Motor neuron (in vitro differentiated cells): ENCODE measurements around the gene SAMD14. TPM values are rescaled to one million over a fixed set of nuclear protein-coding genes. Genes with fewer than 3 reads are reported as not detected.

Experiments used
- ATAC-seq, 8 experiments: fragments of 200-7000 bp; cut with Tn5 transposase; replicated peaks in 6 of 8; 2 replicates each; pipeline ENCODE4 v1.8.0; 2021; ENCODE audit warnings: mild to moderate bottlenecking in 8 of 8, moderate library complexity in 8 of 8
- H3K27ac ChIP-seq, 2 donors: fragments of 250-450 bp; sonication (Bioruptor Pico); 2 replicates each; pipeline ENCODE4 v1.9.0; 2021; ENCODE audit warnings: antibody characterized with exemption in 2 of 2, mild to moderate bottlenecking in 2 of 2, moderate library complexity in 1 of 2
- H3K4me1 ChIP-seq, 2 donors: fragments of 250-450 bp; sonication (Bioruptor Pico); replicated peaks in 1 of 2; 2 replicates each; pipeline ENCODE4 v1.6.1; 2021; ENCODE audit warnings: antibody characterized with exemption in 2 of 2, mild to moderate bottlenecking in 2 of 2, moderate library complexity in 1 of 2
- H3K4me3 ChIP-seq, 5 donors: fragments of 250-450 bp; sonication (Bioruptor Pico); 2 replicates each; pipeline ENCODE4 v1.9.0; 2021; ENCODE audit warnings: antibody characterized with exemption in 5 of 5, mild to moderate bottlenecking in 5 of 5, moderate library complexity in 4 of 5
- WGBS, 10 experiments: fragments of 450-650 bp; shearing (Covaris generic); methylation state at CpG; one replicate each; pipeline ENCODE4 v1.0.0; 2022; 5-methylcytosine and 5-hydroxymethylcytosine counted together
- in situ Hi-C, 9 experiments: fragments of 400-800 bp; cut with MboI; loops; one replicate each; pipeline ENCODE4 v1.15.0; 2021; ENCODE audit warnings: low sequenced_read_pairs in 9 of 9, low pct_unique_long_range_greater_than_20kb in 2 of 9; ENCODE audit not compliant: unreplicated experiment in 9 of 9
- total RNA-seq, 8 experiments: library from RNA; unstranded; fragments of 300-600 nt; gene quantifications; 2 replicates each; pipeline versions ENCODE4 v1.2.3 to v1.2.4, GENCODE V29; 2022

SAMD14 gene
- total RNA-seq, 8 experiments from 2014 or later: 2.1 to 19.4 (median 10.8) TPM

- WGBS, 10 experiments: 60 to 100% (median 84%) methylated on average over 1 to 5 of the region's 7 CpGs; no CpG with 5 or more reads in 4 of the 10 experiments
- Histone ChIP-seq H3K4me1 (peaks cover 16 to 20% of the 10 kb centered on the region in 2 donors), H3K4me3 (no peak overlapping the region), H3K27ac (no peak overlapping the region)
- in situ Hi-C loops: no loop called here
- ATAC-seq: no peak
These were observed 20.8 kb downstream of the SAMD14 start for GRCh38 chr17:50109207-50109606.

- H3K27ac ChIP-seq: no peak overlapping the region
- H3K4me3 ChIP-seq: no peak overlapping the region
- 100% methylated on average over 1 to 2 of the region's 9 CpGs; no CpG with 5 or more reads in 7 of the 10 experiments for WGBS, 10 experiments
- peaks cover 16 to 20% of the 10 kb centered on the region in 2 donors for H3K4me1 ChIP-seq
- ATAC-seq: no peak
- in situ Hi-C loops: no loop called here
These were observed 21.4 kb downstream of the SAMD14 start for GRCh38 chr17:50108556-50108955.

- in situ Hi-C loops: no loop called here
- peaks cover 16 to 20% of the 10 kb centered on the region in 2 donors for H3K4me1 ChIP-seq
- peak in 4 of 8 experiments; percentile 32 to 79 (median 66) for ATAC-seq
- H3K27ac ChIP-seq: no peak overlapping the region
- WGBS, 10 experiments: 39 to 100% (median 74%) methylated on average over 1 to 4 of the region's 10 CpGs; no CpG with 5 or more reads in 5 of the 10 experiments
- H3K4me3 ChIP-seq: no peak overlapping the region
These were observed 22.1 kb downstream of the SAMD14 start for GRCh38 chr17:50107790-50108414.

- no peak overlapping the region for H3K4me3 ChIP-seq
- no peak overlapping the region for H3K27ac ChIP-seq
- H3K4me1 ChIP-seq: peaks cover 15 to 21% of the 10 kb centered on the region in 2 donors
- 0 to 83% (median 75%) methylated on average over 1 to 6 of the region's 13 CpGs; no CpG with 5 or more reads in 3 of the 10 experiments for WGBS, 10 experiments
- in situ Hi-C loops: no loop called here
- no peak for ATAC-seq
These were observed 23.4 kb downstream of the SAMD14 start for GRCh38 chr17:50106393-50107131.

- no peak for ATAC-seq
These were observed 24.1 kb downstream of the SAMD14 start for GRCh38 chr17:50105811-50106210.

DNA sequence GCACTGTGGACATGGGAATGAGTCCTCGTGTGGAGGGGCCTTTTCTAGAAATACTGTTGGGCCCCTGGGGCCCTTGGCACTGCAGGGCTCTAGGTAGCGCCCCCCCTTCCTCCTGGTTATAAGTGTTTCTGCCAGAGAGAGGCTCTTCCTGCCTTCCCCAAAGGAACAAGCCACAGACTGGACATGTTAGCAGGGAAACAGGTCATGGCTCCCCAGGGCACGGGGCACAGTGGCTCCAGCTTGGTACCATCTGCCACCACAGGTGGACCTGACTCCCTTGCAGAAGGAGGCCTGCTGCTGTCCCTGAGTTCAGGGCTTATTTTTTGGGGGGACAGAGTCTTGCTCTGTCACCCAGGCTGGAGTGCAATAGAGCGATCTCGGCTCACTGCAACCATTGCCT is 26.0 kb downstream of the SAMD14 start:
- no peak overlapping the region for H3K4me3 ChIP-seq
- ATAC-seq: no peak
- WGBS, 10 experiments: 20 to 79% (median 68%) methylated on average over 1 to 2 of the region's 5 CpGs; no CpG with 5 or more reads in 6 of the 10 experiments
- H3K4me1 ChIP-seq: peaks cover 20 to 27% of the 10 kb centered on the region in 2 donors
- in situ Hi-C loops: no loop called here
- H3K27ac ChIP-seq: no peak overlapping the region

More at GRCh38 chr17:50105811-50106210, 24.1 kb downstream of the SAMD14 start:
- in situ Hi-C loops: no loop called here
- Histone ChIP-seq H3K27ac (no peak overlapping the region), H3K4me3 (no peak overlapping the region), H3K4me1 (peaks cover 15 to 24% of the 10 kb centered on the region in 2 donors)
- 85 to 98% (median 92%) methylated on average over 3 to 9 of the region's 21 CpGs; no CpG with 5 or more reads in 6 of the 10 experiments for WGBS, 10 experiments

GRCh38 chr17:50103252-50103651 is 26.7 kb downstream of the SAMD14 start:
- Histone ChIP-seq H3K4me1 (peaks cover 20 to 27% of the 10 kb centered on the region in 2 donors), H3K4me3 (no peak overlapping the region), H3K27ac (no peak overlapping the region)
- WGBS, 10 experiments: 40% methylated on average over 1 of the region's 2 CpGs; no CpG with 5 or more reads in 9 of the 10 experiments
- in situ Hi-C loops: no loop called here
- ATAC-seq: no peak

DNA sequence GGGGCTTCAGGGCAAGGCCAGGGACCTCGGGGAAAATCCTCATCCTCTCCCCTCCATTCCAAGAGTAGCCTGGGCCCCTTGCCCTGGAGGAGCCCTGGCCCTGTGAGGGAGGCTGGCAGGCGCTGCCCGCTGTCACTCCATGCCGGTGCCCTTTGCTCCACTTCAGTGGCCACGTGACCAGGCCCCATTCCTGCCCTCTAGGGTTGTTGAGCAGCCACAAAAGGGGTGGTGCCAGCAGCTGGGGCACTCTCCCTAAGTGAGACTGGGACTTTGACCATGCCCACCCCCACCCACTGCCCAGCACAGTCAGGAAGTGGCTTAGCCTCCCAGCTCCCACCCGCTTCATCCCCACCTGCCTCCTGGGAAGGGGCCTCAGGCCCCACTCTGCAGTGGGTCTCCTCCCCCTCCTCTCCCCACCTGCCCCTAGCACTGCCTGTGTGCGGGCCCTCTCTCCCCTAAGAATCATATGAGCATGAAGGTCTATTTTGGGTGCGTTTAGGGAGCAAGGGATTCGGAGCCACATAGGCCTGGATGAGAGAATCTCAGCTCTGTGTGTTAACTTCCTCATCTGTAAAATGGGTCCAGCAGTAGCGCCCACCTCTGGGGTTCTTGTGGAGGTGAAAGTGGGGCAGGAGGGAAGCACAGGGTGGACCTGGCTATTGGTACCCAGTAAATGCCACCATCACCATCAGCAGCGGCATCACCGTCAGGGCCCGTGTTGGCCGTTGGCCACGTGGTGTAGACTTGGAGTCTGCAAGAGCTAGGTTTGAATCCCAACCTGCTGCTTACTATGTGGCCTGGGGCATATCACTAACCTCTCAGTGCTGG is 27.6 kb downstream of the SAMD14 start:
- in situ Hi-C loops: no loop called here
- Histone ChIP-seq H3K4me3 (no peak overlapping the region), H3K4me1 (peaks cover 20 to 27% of the 10 kb centered on the region in 2 donors), H3K27ac (peak overlapping the region; percentile 57 to 71)
- ATAC-seq: peak in 5 of 8 experiments; percentile 12 to 33 (median 21)
- 13 to 100% (median 80%) methylated on average over 1 to 5 of the region's 15 CpGs; no CpG with 5 or more reads in 5 of the 10 experiments for WGBS, 10 experiments

DNA sequence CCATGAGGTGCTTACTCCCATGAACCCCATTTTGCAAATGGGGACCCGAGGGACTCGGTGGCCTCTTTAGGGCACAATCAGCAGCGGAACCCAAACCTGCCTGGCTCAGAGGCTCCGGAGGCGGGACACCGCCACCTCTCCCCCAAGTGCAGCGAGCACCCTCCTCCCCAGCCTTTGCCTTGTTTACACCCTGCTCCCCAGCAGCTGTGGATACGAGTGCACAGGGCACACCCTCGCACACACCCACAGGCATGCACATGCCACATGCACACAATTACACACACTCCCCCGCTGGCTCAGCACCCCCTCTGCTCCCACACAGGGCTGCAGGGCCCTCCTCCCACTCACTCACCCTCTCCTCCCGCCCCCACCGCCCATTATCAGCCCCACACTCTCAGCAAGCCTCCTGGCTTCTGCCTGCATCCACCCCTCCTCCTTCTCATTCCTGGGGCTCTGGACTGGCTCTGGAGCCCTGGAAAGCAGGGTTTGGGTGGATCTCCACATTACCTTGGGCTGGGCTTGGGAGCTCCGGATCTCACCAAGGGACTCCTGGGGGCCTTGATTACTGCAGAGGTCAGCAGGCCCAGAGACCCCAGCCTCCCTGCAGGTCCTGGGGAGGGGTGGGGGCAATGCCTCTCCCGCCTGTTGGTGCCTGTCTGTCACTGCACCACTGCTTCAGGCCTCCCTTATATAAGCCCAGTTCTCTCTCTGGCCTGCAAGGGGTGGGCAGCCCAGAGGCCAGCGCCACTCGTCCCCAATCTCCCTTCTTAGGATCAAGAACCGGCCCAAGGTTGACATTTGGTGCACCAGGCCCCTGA is 28.4 kb downstream of the SAMD14 start:
- in situ Hi-C loops: no loop called here
- ATAC-seq: peak; percentile 81 to 97 (median 92)
- Histone ChIP-seq H3K27ac (peak overlapping the region; percentile 57 to 71), H3K4me1 (peaks cover 20 to 27% of the 10 kb centered on the region in 2 donors), H3K4me3 (peak overlapping the region in 1 of 5 donors; percentile 6)
- 0% methylated on average over 1 of the region's 17 CpGs; no CpG with 5 or more reads in 9 of the 10 experiments for WGBS, 10 experiments

- peak; percentile 53 to 73 (median 62) for ATAC-seq
- Histone ChIP-seq H3K4me3 (peak overlapping the region in 1 of 5 donors; percentile 6), H3K4me1 (peaks cover 23 to 32% of the 10 kb centered on the region in 2 donors), H3K27ac (peak overlapping the region; percentile 57 to 71)
- in situ Hi-C loops: no loop called here
- 0 to 54% (median 27%) methylated on average over 1 to 12 of the region's 15 CpGs; no CpG with 5 or more reads in 3 of the 10 experiments for WGBS, 10 experiments
These were observed 29.0 kb downstream of the SAMD14 start for GRCh38 chr17:50100921-50101345.

DNA sequence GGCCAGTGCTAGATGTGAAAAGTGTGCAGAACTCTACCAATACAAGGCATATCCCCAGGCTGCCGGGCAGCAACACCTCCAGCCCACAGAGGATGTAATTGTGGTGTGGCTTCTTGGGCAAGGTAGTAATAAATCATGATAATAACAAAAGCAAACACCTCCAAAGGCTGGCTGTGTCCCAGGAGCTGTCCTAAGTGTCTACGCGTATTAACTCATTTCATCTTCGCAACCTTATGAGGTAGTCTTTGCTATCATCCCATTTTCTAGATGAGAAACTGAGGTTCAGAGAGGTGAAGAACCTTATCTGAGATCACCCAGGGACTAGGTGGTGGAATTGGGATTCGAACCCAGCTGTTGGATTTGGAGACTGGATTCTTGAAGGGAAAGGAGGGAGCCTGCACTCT is 29.5 kb downstream of the SAMD14 start:
- ATAC-seq: no peak
- 10 to 100% (median 70%) methylated on average over 1 to 5 of the region's 5 CpGs; no CpG with 5 or more reads in 3 of the 10 experiments for WGBS, 10 experiments
- Histone ChIP-seq H3K4me3 (no peak overlapping the region), H3K4me1 (peaks cover 26 to 36% of the 10 kb centered on the region in 2 donors), H3K27ac (peak overlapping the region in 1 of 2 donors; percentile 71)
- in situ Hi-C loops: no loop called here

- Histone ChIP-seq H3K4me3 (no peak overlapping the region), H3K27ac (no peak overlapping the region), H3K4me1 (peaks cover 31 to 39% of the 10 kb centered on the region in 2 donors)
- no peak for ATAC-seq
- in situ Hi-C loops: no loop called here
- WGBS, 10 experiments: 33 to 74% (median 60%) methylated on average over 1 to 5 of the region's 5 CpGs; no CpG with 5 or more reads in 5 of the 10 experiments
These were observed 31.0 kb downstream of the SAMD14 start for GRCh38 chr17:50099003-50099402.
